ENCODE measurements around the gene MTX1. TPM values are rescaled to one million over a fixed set of nuclear protein-coding genes. Genes with fewer than 3 reads are reported as not detected.
A peak's percentile ranks its signal among the peaks of the same experiment; 100 is the strongest.

Gene MTX1
- total and polyA plus RNA-seq, 2 experiments from 2014 or later, result 77.7 to 106 TPM

- TF ChIP-seq ZNF462 (CRISPR knock-in tag; IDR thresholded peaks at IDR 0.05) (no peak), CREB1 (CRISPR knock-in tag; IDR thresholded peaks at IDR 0.05; ENCODE audit: low read depth) (no peak), JUNB (IDR thresholded peaks at IDR 0.05; ENCODE audit: unreplicated experiment) (no peak), EZH2phosphoT487 (IDR thresholded peaks at IDR 0.05; ENCODE audit: unreplicated experiment) (no peak)
- 0 out of 3 replicates have a peak overlapping the region, but pooled peaks have one; percentile 6 for H3K4me3 Mint-ChIP-seq
- no peak overlapping the region for H3K27ac ChIP-seq (ENCODE audit: low read depth)
These were observed 38.3 kb upstream of the MTX1 start for GRCh38 chr1:155170101-155170785.

GRCh38 chr1:155170806-155171205 is 37.7 kb upstream of the MTX1 start:
- Histone ChIP-seq H3K4me2 (no peak overlapping the region), H3K36me3 (ENCODE audit: insufficient read depth) (no peaks in the 10 kb centered on the region), H3K4me1 (ENCODE audit: insufficient read depth) (peaks cover 28% of the 10 kb centered on the region), H3K9me2 (ENCODE audit: insufficient read depth) (no peaks in the 10 kb centered on the region), H2AFZ (no peak overlapping the region), H3K79me2 (replicated peaks; ENCODE audit: insufficient read depth) (peaks cover 20% of the 10 kb centered on the region), H3K27me3 (ENCODE audit: insufficient read depth) (no peaks in the 10 kb centered on the region), H3K27ac (ENCODE audit: low read depth) (no peak overlapping the region), H3K4me3 (no peak overlapping the region), H4K20me1 (replicated peaks; ENCODE audit: insufficient read depth) (no peaks in the 10 kb centered on the region), H3F3A (replicated peaks; ENCODE audit: low read depth) (peaks cover 33% of the 10 kb centered on the region)
- H3K9me3 Mint-ChIP-seq, result peaks cover 4% of the 10 kb centered on the region
- no peak for DNase-seq (ENCODE audit: low spot score)
- H3K4me3 Mint-ChIP-seq, result no peak overlapping the region
- peaks cover 21% of the 10 kb centered on the region for H3K4me1 Mint-ChIP-seq
- H3K27ac Mint-ChIP-seq, result no peak overlapping the region
- TF ChIP-seq JUNB (IDR thresholded peaks at IDR 0.05; ENCODE audit: unreplicated experiment) (no peak), ZNF114 (CRISPR knock-in tag; IDR thresholded peaks at IDR 0.05) (no peak)
- H3K27me3 Mint-ChIP-seq (ENCODE audit: insufficient read depth, low read depth, poor library complexity), result peaks cover 19% of the 10 kb centered on the region
- H3K36me3 Mint-ChIP-seq (ENCODE audit: low read depth), result peaks cover 16% of the 10 kb centered on the region
- no peak for ATAC-seq

More at GRCh38 chr1:155170101-155170785, 38.3 kb upstream of the MTX1 start:
- no peaks in the 10 kb centered on the region for H3K36me3 ChIP-seq (ENCODE audit: insufficient read depth)
- Mint-ChIP-seq H3K27ac (no peak overlapping the region), H3K36me3 (ENCODE audit: low read depth) (peaks cover 20% of the 10 kb centered on the region), H3K27me3 (ENCODE audit: insufficient read depth, low read depth, poor library complexity) (peaks cover 19% of the 10 kb centered on the region), H3K9me3 (peaks cover 8% of the 10 kb centered on the region), H3K4me1 (peaks cover 25% of the 10 kb centered on the region)
- no peak overlapping the region for H3K4me2 ChIP-seq
- ATAC-seq, result no peak
- no peak for DNase-seq (ENCODE audit: low spot score)
- H3K27me3 ChIP-seq (ENCODE audit: insufficient read depth), result no peaks in the 10 kb centered on the region
- H3K4me1 ChIP-seq (ENCODE audit: insufficient read depth), result peaks cover 30% of the 10 kb centered on the region
- H4K20me1 ChIP-seq (replicated peaks; ENCODE audit: insufficient read depth), result no peaks in the 10 kb centered on the region
- H2AFZ ChIP-seq, result no peak overlapping the region
- H3F3A ChIP-seq (replicated peaks; ENCODE audit: low read depth), result peaks cover 35% of the 10 kb centered on the region
- H3K9me2 ChIP-seq (ENCODE audit: insufficient read depth), result no peaks in the 10 kb centered on the region
- no peak overlapping the region for H3K4me3 ChIP-seq
- peaks cover 17% of the 10 kb centered on the region for H3K79me2 ChIP-seq (replicated peaks; ENCODE audit: insufficient read depth)
